GM19239 (cell line): ENCODE results near the gene BEGAIN.

ENCODE experiments used
- DNase-seq: peaks from one replicate; pipeline ENCODE4 v3.0.0; 2011; ENCODE audit warnings: low spot score; ENCODE audit not compliant: insufficient read length
- FAIRE-seq: peaks from 2 replicates; lab custom pipeline; 2011; peaks lifted over from hg19 to GRCh38; lab: Jason Lieb, UNC

Gene BEGAIN

GRCh38 chr14:100602621-100603230 lies 15.5 kb upstream of the BEGAIN start:
- FAIRE-seq: no peak
- DNase-seq: no peak

GRCh38 chr14:100601914-100602313 lies 14.7 kb upstream of the BEGAIN start:
- no peak for DNase-seq

GRCh38 chr14:100601064-100601463 lies 13.8 kb upstream of the BEGAIN start:
- FAIRE-seq (no peak), DNase-seq (no peak)

More at GRCh38 chr14:100601914-100602313, 14.7 kb upstream of the BEGAIN start:
- FAIRE-seq: no peak

- no peak for FAIRE-seq
- DNase-seq: no peak
Observed at GRCh38 chr14:100599981-100600380, 12.8 kb upstream of the BEGAIN start.

- DNase-seq: no peak
- FAIRE-seq: no peak
Observed at GRCh38 chr14:100594625-100594951, 7.4 kb upstream of the BEGAIN start.

- DNase-seq (no peak), FAIRE-seq (no peak)
Observed at GRCh38 chr14:100593751-100594624, 6.8 kb upstream of the BEGAIN start.

- DNase-seq (no peak), FAIRE-seq (no peak)
Observed at GRCh38 chr14:100592972-100593371, 5.8 kb upstream of the BEGAIN start.

GRCh38 chr14:100592461-100592891 lies 5.3 kb upstream of the BEGAIN start:
- DNase-seq: no peak
- no peak for FAIRE-seq

- FAIRE-seq (no peak), DNase-seq (no peak)
Observed at GRCh38 chr14:100591453-100592371, 4.5 kb upstream of the BEGAIN start.

GRCh38 chr14:100590726-100591452 lies 3.7 kb upstream of the BEGAIN start:
- DNase-seq (no peak), FAIRE-seq (no peak)

GRCh38 chr14:100589760-100590469 lies 2.7 kb upstream of the BEGAIN start:
- no peak for DNase-seq
- no peak for FAIRE-seq

- DNase-seq (no peak), FAIRE-seq (no peak)
Observed at GRCh38 chr14:100589071-100589759, 2.0 kb upstream of the BEGAIN start.

- FAIRE-seq (no peak), DNase-seq (no peak)
Observed at GRCh38 chr14:100588671-100589070, 1.5 kb upstream of the BEGAIN start.

- no peak for DNase-seq
Observed at GRCh38 chr14:100587763-100588411, 670 bp upstream of the BEGAIN start.

GRCh38 chr14:100586403-100587085 lies 673 bp downstream of the BEGAIN start:
- FAIRE-seq (no peak), DNase-seq (no peak)

More at GRCh38 chr14:100587763-100588411, 670 bp upstream of the BEGAIN start:
- FAIRE-seq: no peak

- no peak for DNase-seq
- FAIRE-seq: no peak
Observed at GRCh38 chr14:100586153-100586402, 1.1 kb downstream of the BEGAIN start.

- DNase-seq: no peak
- no peak for FAIRE-seq
Observed at GRCh38 chr14:100585448-100586152, 1.6 kb downstream of the BEGAIN start.
